ENCODE results near the gene MAMDC4.
A peak's percentile ranks its signal among the peaks of the same experiment; 100 is the strongest.

MAMDC4 gene

GRCh38 chr9:136849038-136849959 lies 2.8 kb upstream of the MAMDC4 start, which contains the start of gene PHPT1:
Gene PHPT1 (plus strand): TSS chr9:136849409. CDS start chr9:136849431, 22 bp downstream.
- Histone ChIP-seq H3K79me2 (ENCODE audit: control insufficient read depth, insufficient read depth, low read length, poor library complexity) (peaks cover 9% of the 10 kb centered on the region), H3K18ac (ENCODE audit: low read length) (peak within 1 kb of the TSS; percentile 93), H3K27ac (ENCODE audit: low read depth, low read length) (peak within 1 kb of the TSS; percentile 92), H3K14ac (ENCODE audit: low read length) (peak within 1 kb of the TSS; percentile 88), H4K91ac (ENCODE audit: low read depth, low read length) (peak within 1 kb of the TSS; percentile 92), H3K4me3 (ENCODE audit: low read depth, low read length) (peak within 1 kb of the TSS; percentile 85), H3K9me3 (ENCODE audit: insufficient read depth, low read depth, low read length) (peaks cover 25% of the 10 kb centered on the region), H3K23ac (ENCODE audit: low read length) (no peak within 1 kb of the TSS), H2BK5ac (ENCODE audit: low read depth, low read length, poor library complexity) (peak within 1 kb of the TSS; percentile 94), H3K4me2 (ENCODE audit: low read length) (peak within 1 kb of the TSS; percentile 80), H4K12ac (ENCODE audit: low read depth, low read length) (peak within 1 kb of the TSS; percentile 82), H3K4me1 (ENCODE audit: control insufficient read depth in 1 of 2, insufficient read depth in 2 of 2, low read length in 2 of 2) (peaks cover 19 to 20% of the 10 kb centered on the region in 2 experiments), H4K8ac (ENCODE audit: low read depth, low read length) (peak within 1 kb of the TSS; percentile 91), H3K4ac (ENCODE audit: low read depth, low read length) (peak within 1 kb of the TSS; percentile 30), H2AK5ac (ENCODE audit: low read length) (peak within 1 kb of the TSS; percentile 77), H2BK12ac (ENCODE audit: low read length) (no peak within 1 kb of the TSS), H3K36me3 (ENCODE audit: control insufficient read depth in 1 of 2, insufficient read depth in 2 of 2, low read length in 2 of 2) (peaks cover 15 to 20% of the 10 kb centered on the region in 2 experiments), H3K79me1 (ENCODE audit: low read length) (peaks cover 22% of the 10 kb centered on the region), H3K27me3 (ENCODE audit: insufficient read depth, low read length) (peaks cover 4% of the 10 kb centered on the region), H3K9ac (ENCODE audit: low read length) (peak within 1 kb of the TSS; percentile 84), H2AFZ (ENCODE audit: insufficient read depth, low read length, poor library complexity) (peak within 1 kb of the TSS; percentile 72), H2BK120ac (ENCODE audit: insufficient read depth, low read length, poor library complexity) (peak within 1 kb of the TSS; percentile 57)
- DNase-seq, result peak; percentile 99
- WGBS (ENCODE audit: extremely low coverage, insufficient coverage, insufficient read length), result no CpG with 5 or more reads among the region's 77 CpGs

DNA sequence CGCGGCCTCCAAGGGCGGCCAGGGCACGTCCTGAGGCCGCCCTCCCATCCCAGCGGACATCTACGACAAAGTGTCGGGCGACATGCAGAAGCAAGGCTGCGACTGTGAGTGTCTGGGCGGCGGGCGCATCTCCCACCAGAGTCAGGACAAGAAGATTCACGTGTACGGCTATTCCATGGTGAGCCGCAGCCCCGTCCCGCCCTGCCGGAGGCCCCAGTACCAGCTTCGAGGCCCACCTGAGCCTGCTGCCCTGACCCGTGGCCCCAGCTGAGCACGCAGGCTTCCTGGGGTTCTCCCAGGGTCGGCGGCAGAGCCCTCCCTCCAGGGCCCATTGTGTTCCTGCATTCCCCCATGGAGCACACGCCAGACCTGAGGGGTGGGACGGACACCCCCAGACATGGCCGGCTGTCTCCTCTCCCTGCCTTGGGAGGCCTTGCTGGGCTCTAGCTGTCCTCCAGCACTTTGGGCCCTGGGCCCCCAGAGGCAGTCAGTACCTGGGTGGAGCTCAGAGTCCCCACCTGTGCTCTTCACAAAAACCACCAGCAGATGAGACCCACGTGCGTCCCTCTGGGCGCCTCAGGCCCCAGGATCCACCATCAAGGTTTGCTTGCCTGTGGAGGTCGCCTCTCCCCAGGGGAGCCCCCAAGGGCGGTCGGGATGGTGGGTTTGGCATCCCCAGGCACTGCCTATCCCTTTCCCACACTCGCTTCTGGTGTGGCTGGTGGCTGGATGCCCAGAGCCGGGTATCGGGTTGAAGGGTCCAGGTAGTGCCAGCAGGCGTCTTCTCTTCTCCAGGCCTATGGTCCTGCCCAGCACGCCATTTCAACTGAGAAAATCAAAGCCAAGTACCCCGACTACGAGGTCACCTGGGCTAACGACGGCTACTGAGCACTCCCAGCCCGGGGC lies 1.9 kb upstream of the MAMDC4 start:
- H2AK5ac ChIP-seq (ENCODE audit: low read length), result peak overlapping the region; percentile 64
- H3K23ac ChIP-seq (ENCODE audit: low read length), result no peak overlapping the region
- H3K4ac ChIP-seq (ENCODE audit: low read depth, low read length), result peak overlapping the region; percentile 30
- peak overlapping the region; percentile 4 for H2AFZ ChIP-seq (ENCODE audit: insufficient read depth, low read length, poor library complexity)
- H3K4me3 ChIP-seq (ENCODE audit: low read depth, low read length), result peak overlapping the region; percentile 65
- peak overlapping the region; percentile 18 for H3K27ac ChIP-seq (ENCODE audit: low read depth, low read length)
- peak overlapping the region; percentile 63 for H3K4me2 ChIP-seq (ENCODE audit: low read length)
- peak overlapping the region; percentile 0 for H4K8ac ChIP-seq (ENCODE audit: low read depth, low read length)
- peak overlapping the region; percentile 8 for H3K9ac ChIP-seq (ENCODE audit: low read length)
- H3K79me2 ChIP-seq (ENCODE audit: control insufficient read depth, insufficient read depth, low read length, poor library complexity), result peaks cover 9% of the 10 kb centered on the region
- H3K79me1 ChIP-seq (ENCODE audit: low read length), result peaks cover 22% of the 10 kb centered on the region
- H3K9me3 ChIP-seq (ENCODE audit: insufficient read depth, low read depth, low read length), result peaks cover 23% of the 10 kb centered on the region
- peak overlapping the region; percentile 42 for H3K18ac ChIP-seq (ENCODE audit: low read length)
- no peak overlapping the region for H2BK120ac ChIP-seq (ENCODE audit: insufficient read depth, low read length, poor library complexity)
- no CpG with 5 or more reads among the region's 43 CpGs for WGBS (ENCODE audit: extremely low coverage, insufficient coverage, insufficient read length)
- H3K14ac ChIP-seq (ENCODE audit: low read length), result peak overlapping the region; percentile 60
- peaks cover 15 to 20% of the 10 kb centered on the region in 2 experiments for H3K36me3 ChIP-seq (ENCODE audit: control insufficient read depth in 1 of 2, insufficient read depth in 2 of 2, low read length in 2 of 2)
- DNase-seq, result no peak
- peak overlapping the region; percentile 24 for H4K12ac ChIP-seq (ENCODE audit: low read depth, low read length)
- no peak overlapping the region for H2BK12ac ChIP-seq (ENCODE audit: low read length)
- H3K4me1 ChIP-seq (ENCODE audit: control insufficient read depth in 1 of 2, insufficient read depth in 2 of 2, low read length in 2 of 2), result peaks cover 19 to 20% of the 10 kb centered on the region in 2 experiments
- peak overlapping the region; percentile 67 for H4K91ac ChIP-seq (ENCODE audit: low read depth, low read length)
- peaks cover 4% of the 10 kb centered on the region for H3K27me3 ChIP-seq (ENCODE audit: insufficient read depth, low read length)
- peak overlapping the region; percentile 2 for H2BK5ac ChIP-seq (ENCODE audit: low read depth, low read length, poor library complexity)

DNA sequence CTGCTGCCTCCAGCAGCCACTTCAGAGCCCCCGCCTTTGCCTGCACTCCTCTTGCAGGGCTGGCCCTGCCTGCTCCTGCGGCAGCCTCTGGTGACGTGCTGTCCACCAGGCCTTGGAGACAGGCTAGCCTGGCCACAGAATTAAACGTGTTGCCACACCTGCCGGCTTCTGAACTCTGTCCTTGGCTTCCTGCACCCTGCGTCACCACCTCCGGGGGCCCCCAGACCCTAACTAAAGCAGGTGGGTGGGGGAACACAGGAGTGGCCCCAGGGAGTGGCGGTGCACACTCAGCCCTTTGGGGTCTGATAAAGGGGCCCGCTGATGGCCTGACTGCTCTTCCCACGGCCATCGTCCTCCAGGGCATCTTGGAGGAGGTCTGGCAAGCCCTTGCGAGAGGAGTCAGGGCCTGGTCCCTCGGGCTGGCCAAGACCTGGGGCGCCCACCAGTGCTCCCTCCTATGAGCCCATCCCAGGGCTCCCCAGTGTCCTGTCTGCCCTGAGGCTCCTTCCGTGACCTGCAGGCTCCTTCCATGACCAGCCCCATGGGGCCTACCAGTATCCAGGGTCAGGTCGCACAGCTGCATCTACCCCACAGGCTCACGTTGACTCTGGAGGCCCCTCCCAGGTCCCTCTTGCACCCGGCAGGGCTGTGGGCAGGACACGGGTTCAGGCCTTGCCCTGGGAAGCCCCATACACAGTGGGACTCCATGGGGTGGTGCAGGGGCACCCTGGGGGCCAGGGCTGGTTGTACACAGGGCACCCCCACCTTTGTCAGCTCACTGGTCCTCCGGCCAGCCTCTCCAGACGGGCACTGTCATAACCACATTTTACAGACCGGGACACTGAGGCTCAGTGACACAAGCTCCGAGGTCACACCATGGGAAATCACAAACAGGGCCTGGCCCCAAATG lies 1.0 kb upstream of the MAMDC4 start:
- Histone ChIP-seq H3K14ac (ENCODE audit: low read length) (no peak overlapping the region), H3K79me2 (ENCODE audit: control insufficient read depth, insufficient read depth, low read length, poor library complexity) (peaks cover 9% of the 10 kb centered on the region), H2BK12ac (ENCODE audit: low read length) (no peak overlapping the region), H3K9ac (ENCODE audit: low read length) (no peak overlapping the region), H3K18ac (ENCODE audit: low read length) (no peak overlapping the region), H3K36me3 (ENCODE audit: control insufficient read depth in 1 of 2, insufficient read depth in 2 of 2, low read length in 2 of 2) (peaks cover 15 to 20% of the 10 kb centered on the region in 2 experiments), H2AFZ (ENCODE audit: insufficient read depth, low read length, poor library complexity) (no peak overlapping the region), H4K8ac (ENCODE audit: low read depth, low read length) (no peak overlapping the region), H3K27ac (ENCODE audit: low read depth, low read length) (no peak overlapping the region), H4K12ac (ENCODE audit: low read depth, low read length) (peak overlapping the region; percentile 9), H3K79me1 (ENCODE audit: low read length) (peaks cover 22% of the 10 kb centered on the region), H3K4me3 (ENCODE audit: low read depth, low read length) (no peak overlapping the region), H2AK5ac (ENCODE audit: low read length) (no peak overlapping the region), H3K23ac (ENCODE audit: low read length) (no peak overlapping the region), H3K4me1 (ENCODE audit: control insufficient read depth in 1 of 2, insufficient read depth in 2 of 2, low read length in 2 of 2) (peaks cover 22 to 23% of the 10 kb centered on the region in 2 experiments), H3K9me3 (ENCODE audit: insufficient read depth, low read depth, low read length) (peaks cover 16% of the 10 kb centered on the region), H2BK120ac (ENCODE audit: insufficient read depth, low read length, poor library complexity) (no peak overlapping the region), H3K4ac (ENCODE audit: low read depth, low read length) (no peak overlapping the region), H2BK5ac (ENCODE audit: low read depth, low read length, poor library complexity) (no peak overlapping the region), H3K27me3 (ENCODE audit: insufficient read depth, low read length) (peaks cover 4% of the 10 kb centered on the region), H3K4me2 (ENCODE audit: low read length) (no peak overlapping the region), H4K91ac (ENCODE audit: low read depth, low read length) (no peak overlapping the region)
- DNase-seq, result no peak
- WGBS (ENCODE audit: extremely low coverage, insufficient coverage, insufficient read length), result no CpG with 5 or more reads among the region's 23 CpGs

Measured in trophoblast cell (in vitro differentiated cells and primary cell).